ENCODE data around the gene LRMDA. TPM values are rescaled to one million over a fixed set of nuclear protein-coding genes. Genes with fewer than 3 reads are reported as not detected.

The LRMDA gene
- total RNA-seq, 1 donor from 2014 or later, result 0.96 TPM

DNA sequence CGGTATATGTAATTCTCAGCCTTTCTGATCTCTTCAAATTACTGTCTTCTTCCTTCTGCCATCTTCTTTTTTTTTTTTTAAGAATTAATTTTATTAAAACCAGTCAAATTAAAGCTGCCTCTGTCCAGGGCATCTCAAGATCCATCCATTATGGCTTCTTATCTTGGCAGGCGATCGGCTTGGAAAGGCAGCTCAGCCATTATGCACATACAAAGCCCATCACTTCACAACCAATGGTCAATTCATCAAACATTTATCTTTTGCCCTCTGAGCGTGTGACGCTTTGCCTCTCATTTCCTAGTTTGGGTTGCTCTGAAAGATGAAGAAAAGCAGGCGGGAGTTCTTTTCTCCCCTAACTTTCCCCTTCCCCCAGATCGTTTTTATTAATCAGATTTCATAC, 591.6 kb downstream of the LRMDA start:
- Histone ChIP-seq H3K27ac (no peak overlapping the region), H3K4me3 (no peak overlapping the region), H3K4me1 (no peaks in the 10 kb centered on the region), H3K27me3 (no peaks in the 10 kb centered on the region), H3K36me3 (no peaks in the 10 kb centered on the region), H3K9me3 (no peaks in the 10 kb centered on the region)
- intact Hi-C loops (cut with DNase I), result no loop called here
- TF ChIP-seq, protein P1, sequence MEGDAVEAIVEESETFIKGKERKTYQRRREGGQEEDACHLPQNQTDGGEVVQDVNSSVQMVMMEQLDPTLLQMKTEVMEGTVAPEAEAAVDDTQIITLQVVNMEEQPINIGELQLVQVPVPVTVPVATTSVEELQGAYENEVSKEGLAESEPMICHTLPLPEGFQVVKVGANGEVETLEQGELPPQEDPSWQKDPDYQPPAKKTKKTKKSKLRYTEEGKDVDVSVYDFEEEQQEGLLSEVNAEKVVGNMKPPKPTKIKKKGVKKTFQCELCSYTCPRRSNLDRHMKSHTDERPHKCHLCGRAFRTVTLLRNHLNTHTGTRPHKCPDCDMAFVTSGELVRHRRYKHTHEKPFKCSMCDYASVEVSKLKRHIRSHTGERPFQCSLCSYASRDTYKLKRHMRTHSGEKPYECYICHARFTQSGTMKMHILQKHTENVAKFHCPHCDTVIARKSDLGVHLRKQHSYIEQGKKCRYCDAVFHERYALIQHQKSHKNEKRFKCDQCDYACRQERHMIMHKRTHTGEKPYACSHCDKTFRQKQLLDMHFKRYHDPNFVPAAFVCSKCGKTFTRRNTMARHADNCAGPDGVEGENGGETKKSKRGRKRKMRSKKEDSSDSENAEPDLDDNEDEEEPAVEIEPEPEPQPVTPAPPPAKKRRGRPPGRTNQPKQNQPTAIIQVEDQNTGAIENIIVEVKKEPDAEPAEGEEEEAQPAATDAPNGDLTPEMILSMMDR (IDR thresholded peaks at IDR 0.05), result no peak
- no peak for DNase-seq (ENCODE audit: low spot score in 2 of 2)

GRCh38 chr10:76024460-76025123, 593.2 kb downstream of the LRMDA start:
- intact Hi-C loops (cut with DNase I), result no loop called here

GRCh38 chr10:76025124-76025477, 593.7 kb downstream of the LRMDA start:
- no peak overlapping the region for H3K27ac ChIP-seq
- intact Hi-C loops (cut with DNase I), result no loop called here
- TF ChIP-seq, protein P1 (IDR thresholded peaks at IDR 0.05), result no peak
- no peak for DNase-seq (ENCODE audit: low spot score in 2 of 2)
- H3K9me3 ChIP-seq, result no peaks in the 10 kb centered on the region
- H3K4me3 ChIP-seq, result no peak overlapping the region
- H3K36me3 ChIP-seq, result no peaks in the 10 kb centered on the region
- no peaks in the 10 kb centered on the region for H3K4me1 ChIP-seq
- H3K27me3 ChIP-seq, result no peaks in the 10 kb centered on the region

More at GRCh38 chr10:76024460-76025123, 593.2 kb downstream of the LRMDA start:
- H3K36me3 ChIP-seq, result no peaks in the 10 kb centered on the region
- no peak overlapping the region for H3K27ac ChIP-seq
- DNase-seq (ENCODE audit: low spot score in 2 of 2), result no peak
- TF ChIP-seq, protein P1 (IDR thresholded peaks at IDR 0.05), result no peak
- H3K27me3 ChIP-seq, result no peaks in the 10 kb centered on the region
- no peaks in the 10 kb centered on the region for H3K9me3 ChIP-seq
- H3K4me3 ChIP-seq, result no peak overlapping the region
- no peaks in the 10 kb centered on the region for H3K4me1 ChIP-seq

- Histone ChIP-seq H3K27ac (no peak overlapping the region), H3K27me3 (no peaks in the 10 kb centered on the region), H3K4me3 (no peak overlapping the region), H3K9me3 (no peaks in the 10 kb centered on the region), H3K4me1 (no peaks in the 10 kb centered on the region), H3K36me3 (no peaks in the 10 kb centered on the region)
- intact Hi-C loops (cut with DNase I), result no loop called here
- no peak for DNase-seq (ENCODE audit: low spot score in 2 of 2)
- TF ChIP-seq, protein P1 (IDR thresholded peaks at IDR 0.05), result no peak
Observed at GRCh38 chr10:76026176-76026771, 594.9 kb downstream of the LRMDA start.

DNA sequence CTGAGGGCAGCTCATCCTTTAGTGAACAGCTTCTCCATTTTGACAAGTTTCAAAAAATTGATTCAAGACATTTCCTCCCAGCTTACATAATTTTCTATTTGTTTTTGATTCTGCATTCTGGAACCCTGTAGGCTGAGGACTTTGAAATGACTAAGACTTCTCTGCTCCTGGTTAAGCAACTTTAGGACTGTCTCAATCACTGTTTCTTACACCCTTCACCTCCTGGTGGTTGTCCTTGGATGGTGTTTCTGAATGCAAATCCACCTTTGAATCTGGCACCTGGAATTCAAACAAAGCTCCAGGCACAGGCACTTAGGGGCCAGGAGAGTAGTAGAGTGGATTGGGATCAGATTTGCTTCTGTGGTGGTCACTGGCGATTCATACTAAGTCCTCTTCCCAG, 595.5 kb downstream of the LRMDA start:
- Histone ChIP-seq H3K4me1 (no peaks in the 10 kb centered on the region), H3K27ac (no peak overlapping the region), H3K9me3 (no peaks in the 10 kb centered on the region), H3K36me3 (no peaks in the 10 kb centered on the region), H3K4me3 (no peak overlapping the region), H3K27me3 (no peaks in the 10 kb centered on the region)
- TF ChIP-seq, protein P1 (IDR thresholded peaks at IDR 0.05), result no peak
- DNase-seq (ENCODE audit: low spot score in 2 of 2), result no peak
- intact Hi-C loops (cut with DNase I), result no loop called here

All from ascending aorta (tissue), 2 donors.